ENCODE results near the gene HFE. TPM values are rescaled to one million over a fixed set of nuclear protein-coding genes. Genes with fewer than 3 reads are reported as not detected.

Gene HFE
- total and polyA plus RNA-seq, 2 of the 13 experiments (the other 11 are each of a cell fraction or from before 2014, with no cell fraction given) = 3.7 to 6.3 TPM

DNA sequence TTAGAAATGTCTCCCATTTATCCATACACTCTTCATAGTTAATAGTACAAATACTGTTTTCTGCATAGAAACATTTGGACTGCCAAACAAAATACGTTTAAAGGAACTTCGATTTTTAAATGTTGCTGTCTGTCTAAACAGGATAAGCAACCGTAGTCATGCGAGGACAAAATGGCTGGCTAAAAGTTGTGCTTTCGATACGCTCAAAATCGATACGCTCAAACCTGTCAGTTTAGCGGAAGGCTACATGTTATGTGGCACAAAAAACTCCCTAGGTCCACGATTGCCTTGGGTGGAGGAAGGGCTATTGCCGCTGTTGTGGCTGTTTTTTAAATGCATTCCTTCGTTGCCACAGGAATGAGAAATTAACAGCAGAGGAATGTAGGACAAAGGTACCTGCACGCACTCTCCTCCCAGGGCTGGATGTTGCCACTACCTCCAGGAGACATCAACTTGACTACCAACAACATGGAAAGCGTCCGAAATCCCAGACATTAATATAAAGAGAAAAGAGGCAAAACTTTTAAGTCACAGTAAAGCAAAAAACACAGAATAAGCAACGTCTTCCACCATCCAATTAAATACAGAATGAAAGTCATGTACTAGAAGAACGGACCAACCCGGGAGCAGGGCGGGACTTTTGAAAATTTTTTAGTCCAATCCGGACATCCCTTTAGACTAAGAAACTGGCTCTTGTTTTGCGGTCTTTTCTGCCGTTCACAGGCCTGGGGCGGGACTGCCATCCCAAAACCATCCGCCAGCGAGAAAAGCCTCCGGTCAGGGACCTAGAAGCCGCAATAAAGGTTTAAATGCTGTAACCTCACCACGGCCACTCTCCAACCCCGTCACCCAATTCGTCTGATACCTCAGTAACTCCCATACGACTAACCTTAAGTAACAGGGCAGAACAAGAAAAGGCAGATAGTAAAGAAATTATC, 32.2 kb upstream of the HFE start (continued):
- TF ChIP-seq, protein P1, sequence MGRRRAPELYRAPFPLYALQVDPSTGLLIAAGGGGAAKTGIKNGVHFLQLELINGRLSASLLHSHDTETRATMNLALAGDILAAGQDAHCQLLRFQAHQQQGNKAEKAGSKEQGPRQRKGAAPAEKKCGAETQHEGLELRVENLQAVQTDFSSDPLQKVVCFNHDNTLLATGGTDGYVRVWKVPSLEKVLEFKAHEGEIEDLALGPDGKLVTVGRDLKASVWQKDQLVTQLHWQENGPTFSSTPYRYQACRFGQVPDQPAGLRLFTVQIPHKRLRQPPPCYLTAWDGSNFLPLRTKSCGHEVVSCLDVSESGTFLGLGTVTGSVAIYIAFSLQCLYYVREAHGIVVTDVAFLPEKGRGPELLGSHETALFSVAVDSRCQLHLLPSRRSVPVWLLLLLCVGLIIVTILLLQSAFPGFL (CRISPR knock-in tag; IDR thresholded peaks at IDR 0.05) = no peak
- TF ChIP-seq, protein P2, sequence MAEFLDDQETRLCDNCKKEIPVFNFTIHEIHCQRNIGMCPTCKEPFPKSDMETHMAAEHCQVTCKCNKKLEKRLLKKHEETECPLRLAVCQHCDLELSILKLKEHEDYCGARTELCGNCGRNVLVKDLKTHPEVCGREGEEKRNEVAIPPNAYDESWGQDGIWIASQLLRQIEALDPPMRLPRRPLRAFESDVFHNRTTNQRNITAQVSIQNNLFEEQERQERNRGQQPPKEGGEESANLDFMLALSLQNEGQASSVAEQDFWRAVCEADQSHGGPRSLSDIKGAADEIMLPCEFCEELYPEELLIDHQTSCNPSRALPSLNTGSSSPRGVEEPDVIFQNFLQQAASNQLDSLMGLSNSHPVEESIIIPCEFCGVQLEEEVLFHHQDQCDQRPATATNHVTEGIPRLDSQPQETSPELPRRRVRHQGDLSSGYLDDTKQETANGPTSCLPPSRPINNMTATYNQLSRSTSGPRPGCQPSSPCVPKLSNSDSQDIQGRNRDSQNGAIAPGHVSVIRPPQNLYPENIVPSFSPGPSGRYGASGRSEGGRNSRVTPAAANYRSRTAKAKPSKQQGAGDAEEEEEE (CRISPR knock-in tag; IDR thresholded peaks at IDR 0.05; ENCODE audit: borderline replicate concordance) = no peak
- peak; percentile 77 for TF ChIP-seq ZNF703 (CRISPR knock-in tag; IDR thresholded peaks at IDR 0.05; ENCODE audit: borderline replicate concordance)
- TF ChIP-seq ZNF263 (CRISPR knock-in tag; IDR thresholded peaks at IDR 0.05) = no peak; the same call in 1 of the 2 replicates
- no peak for TF ChIP-seq XBP1 (CRISPR knock-in tag; IDR thresholded peaks at IDR 0.05)
- TF ChIP-seq, protein P3, sequence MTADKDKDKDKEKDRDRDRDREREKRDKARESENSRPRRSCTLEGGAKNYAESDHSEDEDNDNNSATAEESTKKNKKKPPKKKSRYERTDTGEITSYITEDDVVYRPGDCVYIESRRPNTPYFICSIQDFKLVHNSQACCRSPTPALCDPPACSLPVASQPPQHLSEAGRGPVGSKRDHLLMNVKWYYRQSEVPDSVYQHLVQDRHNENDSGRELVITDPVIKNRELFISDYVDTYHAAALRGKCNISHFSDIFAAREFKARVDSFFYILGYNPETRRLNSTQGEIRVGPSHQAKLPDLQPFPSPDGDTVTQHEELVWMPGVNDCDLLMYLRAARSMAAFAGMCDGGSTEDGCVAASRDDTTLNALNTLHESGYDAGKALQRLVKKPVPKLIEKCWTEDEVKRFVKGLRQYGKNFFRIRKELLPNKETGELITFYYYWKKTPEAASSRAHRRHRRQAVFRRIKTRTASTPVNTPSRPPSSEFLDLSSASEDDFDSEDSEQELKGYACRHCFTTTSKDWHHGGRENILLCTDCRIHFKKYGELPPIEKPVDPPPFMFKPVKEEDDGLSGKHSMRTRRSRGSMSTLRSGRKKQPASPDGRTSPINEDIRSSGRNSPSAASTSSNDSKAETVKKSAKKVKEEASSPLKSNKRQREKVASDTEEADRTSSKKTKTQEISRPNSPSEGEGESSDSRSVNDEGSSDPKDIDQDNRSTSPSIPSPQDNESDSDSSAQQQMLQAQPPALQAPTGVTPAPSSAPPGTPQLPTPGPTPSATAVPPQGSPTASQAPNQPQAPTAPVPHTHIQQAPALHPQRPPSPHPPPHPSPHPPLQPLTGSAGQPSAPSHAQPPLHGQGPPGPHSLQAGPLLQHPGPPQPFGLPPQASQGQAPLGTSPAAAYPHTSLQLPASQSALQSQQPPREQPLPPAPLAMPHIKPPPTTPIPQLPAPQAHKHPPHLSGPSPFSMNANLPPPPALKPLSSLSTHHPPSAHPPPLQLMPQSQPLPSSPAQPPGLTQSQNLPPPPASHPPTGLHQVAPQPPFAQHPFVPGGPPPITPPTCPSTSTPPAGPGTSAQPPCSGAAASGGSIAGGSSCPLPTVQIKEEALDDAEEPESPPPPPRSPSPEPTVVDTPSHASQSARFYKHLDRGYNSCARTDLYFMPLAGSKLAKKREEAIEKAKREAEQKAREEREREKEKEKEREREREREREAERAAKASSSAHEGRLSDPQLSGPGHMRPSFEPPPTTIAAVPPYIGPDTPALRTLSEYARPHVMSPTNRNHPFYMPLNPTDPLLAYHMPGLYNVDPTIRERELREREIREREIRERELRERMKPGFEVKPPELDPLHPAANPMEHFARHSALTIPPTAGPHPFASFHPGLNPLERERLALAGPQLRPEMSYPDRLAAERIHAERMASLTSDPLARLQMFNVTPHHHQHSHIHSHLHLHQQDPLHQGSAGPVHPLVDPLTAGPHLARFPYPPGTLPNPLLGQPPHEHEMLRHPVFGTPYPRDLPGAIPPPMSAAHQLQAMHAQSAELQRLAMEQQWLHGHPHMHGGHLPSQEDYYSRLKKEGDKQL (CRISPR knock-in tag; IDR thresholded peaks at IDR 0.05; ENCODE audit: low read depth) = peak; percentile 44; the same call in 1 of the 2 replicates
- TF ChIP-seq, protein P4, sequence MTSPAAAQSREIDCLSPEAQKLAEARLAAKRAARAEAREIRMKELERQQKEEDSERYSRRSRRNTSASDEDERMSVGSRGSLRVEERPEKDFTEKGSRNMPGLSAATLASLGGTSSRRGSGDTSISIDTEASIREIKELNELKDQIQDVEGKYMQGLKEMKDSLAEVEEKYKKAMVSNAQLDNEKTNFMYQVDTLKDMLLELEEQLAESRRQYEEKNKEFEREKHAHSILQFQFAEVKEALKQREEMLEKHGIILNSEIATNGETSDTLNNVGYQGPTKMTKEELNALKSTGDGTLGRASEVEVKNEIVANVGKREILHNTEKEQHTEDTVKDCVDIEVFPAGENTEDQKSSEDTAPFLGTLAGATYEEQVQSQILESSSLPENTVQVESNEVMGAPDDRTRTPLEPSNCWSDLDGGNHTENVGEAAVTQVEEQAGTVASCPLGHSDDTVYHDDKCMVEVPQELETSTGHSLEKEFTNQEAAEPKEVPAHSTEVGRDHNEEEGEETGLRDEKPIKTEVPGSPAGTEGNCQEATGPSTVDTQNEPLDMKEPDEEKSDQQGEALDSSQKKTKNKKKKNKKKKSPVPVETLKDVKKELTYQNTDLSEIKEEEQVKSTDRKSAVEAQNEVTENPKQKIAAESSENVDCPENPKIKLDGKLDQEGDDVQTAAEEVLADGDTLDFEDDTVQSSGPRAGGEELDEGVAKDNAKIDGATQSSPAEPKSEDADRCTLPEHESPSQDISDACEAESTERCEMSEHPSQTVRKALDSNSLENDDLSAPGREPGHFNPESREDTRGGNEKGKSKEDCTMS (CRISPR knock-in tag; conservative IDR thresholded peaks at IDR 0.05) = no peak
- peak; percentile 72; the same call in 1 of the 2 replicates for TF ChIP-seq MIXL1 (CRISPR knock-in tag; IDR thresholded peaks at IDR 0.05)
- TF ChIP-seq SATB2 (CRISPR knock-in tag; IDR thresholded peaks at IDR 0.05) = no peak
- TF ChIP-seq, protein P5, sequence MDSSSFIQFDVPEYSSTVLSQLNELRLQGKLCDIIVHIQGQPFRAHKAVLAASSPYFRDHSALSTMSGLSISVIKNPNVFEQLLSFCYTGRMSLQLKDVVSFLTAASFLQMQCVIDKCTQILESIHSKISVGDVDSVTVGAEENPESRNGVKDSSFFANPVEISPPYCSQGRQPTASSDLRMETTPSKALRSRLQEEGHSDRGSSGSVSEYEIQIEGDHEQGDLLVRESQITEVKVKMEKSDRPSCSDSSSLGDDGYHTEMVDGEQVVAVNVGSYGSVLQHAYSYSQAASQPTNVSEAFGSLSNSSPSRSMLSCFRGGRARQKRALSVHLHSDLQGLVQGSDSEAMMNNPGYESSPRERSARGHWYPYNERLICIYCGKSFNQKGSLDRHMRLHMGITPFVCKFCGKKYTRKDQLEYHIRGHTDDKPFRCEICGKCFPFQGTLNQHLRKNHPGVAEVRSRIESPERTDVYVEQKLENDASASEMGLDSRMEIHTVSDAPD (CRISPR knock-in tag; IDR thresholded peaks at IDR 0.05) = no peak
- TF ChIP-seq, protein P6, sequence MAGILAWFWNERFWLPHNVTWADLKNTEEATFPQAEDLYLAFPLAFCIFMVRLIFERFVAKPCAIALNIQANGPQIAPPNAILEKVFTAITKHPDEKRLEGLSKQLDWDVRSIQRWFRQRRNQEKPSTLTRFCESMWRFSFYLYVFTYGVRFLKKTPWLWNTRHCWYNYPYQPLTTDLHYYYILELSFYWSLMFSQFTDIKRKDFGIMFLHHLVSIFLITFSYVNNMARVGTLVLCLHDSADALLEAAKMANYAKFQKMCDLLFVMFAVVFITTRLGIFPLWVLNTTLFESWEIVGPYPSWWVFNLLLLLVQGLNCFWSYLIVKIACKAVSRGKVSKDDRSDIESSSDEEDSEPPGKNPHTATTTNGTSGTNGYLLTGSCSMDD (CRISPR knock-in tag; IDR thresholded peaks at IDR 0.05) = no peak
- TF ChIP-seq ZC3H4 (CRISPR knock-in tag; IDR thresholded peaks at IDR 0.05; ENCODE audit: borderline replicate concordance) = peak; percentile 99
- peak; percentile 3; the same call in 1 of the 2 replicates for TF ChIP-seq HDAC6 (IDR thresholded peaks at IDR 0.05; ENCODE audit: low read depth, low read length)
